Measurements from ENCODE around the gene MTIF3.
A peak's percentile ranks its signal among the peaks of the same experiment; 100 is the strongest.

Gene MTIF3, protein sequence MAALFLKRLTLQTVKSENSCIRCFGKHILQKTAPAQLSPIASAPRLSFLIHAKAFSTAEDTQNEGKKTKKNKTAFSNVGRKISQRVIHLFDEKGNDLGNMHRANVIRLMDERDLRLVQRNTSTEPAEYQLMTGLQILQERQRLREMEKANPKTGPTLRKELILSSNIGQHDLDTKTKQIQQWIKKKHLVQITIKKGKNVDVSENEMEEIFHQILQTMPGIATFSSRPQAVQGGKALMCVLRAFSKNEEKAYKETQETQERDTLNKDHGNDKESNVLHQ

DNA sequence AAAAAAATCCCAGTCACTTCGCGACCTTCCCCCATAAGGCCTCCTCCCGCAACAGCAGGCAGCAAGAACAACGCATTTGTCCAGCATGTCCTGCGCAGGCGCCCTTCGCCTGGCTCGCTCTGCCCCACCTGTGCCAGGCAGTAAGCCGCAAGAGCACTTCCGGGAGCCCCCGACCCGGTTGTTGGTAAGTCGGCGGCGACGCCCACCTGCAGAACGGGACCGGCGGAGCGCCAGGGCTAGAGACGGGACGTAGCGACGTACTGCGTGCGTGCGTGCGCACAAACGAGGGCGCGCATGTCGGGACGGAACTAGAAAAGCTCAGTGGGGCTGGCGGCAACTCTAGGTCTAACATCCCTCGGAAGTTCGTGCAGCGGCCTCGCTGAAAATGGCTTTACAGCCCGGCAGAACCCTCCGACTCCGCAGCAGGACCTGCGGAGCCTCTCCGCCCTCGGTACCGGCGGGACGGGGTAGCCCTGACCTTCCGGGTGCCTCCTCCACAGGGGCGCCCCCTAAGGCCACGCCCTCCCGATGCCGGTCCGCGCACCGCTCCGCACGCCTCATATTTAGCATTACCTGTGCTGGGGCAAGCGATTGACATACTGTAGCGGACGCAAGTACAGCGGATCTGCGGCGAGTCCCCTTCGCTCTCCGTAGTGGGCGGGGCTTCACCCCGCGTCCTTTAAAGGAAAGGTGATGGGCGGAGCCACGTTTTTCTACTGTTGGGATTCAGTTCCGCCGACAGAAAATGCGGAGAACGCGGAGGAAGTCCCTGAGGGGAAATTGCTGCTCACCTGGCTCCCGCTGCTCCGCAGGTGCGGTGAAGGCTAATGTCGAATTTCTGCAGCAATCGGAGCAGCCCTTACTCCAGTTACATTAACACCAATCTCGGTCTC lies at the start of gene MTIF3:
Gene MTIF3 (minus strand): TSS at position 629 of the 893 bp plus-strand sequence. CDS start 10,116 bp downstream, outside the sequence.
- DNase-seq (ENCODE audit: insufficient read length, low spot score): peak; percentile 59
- FAIRE-seq: peak; percentile 97

DNA sequence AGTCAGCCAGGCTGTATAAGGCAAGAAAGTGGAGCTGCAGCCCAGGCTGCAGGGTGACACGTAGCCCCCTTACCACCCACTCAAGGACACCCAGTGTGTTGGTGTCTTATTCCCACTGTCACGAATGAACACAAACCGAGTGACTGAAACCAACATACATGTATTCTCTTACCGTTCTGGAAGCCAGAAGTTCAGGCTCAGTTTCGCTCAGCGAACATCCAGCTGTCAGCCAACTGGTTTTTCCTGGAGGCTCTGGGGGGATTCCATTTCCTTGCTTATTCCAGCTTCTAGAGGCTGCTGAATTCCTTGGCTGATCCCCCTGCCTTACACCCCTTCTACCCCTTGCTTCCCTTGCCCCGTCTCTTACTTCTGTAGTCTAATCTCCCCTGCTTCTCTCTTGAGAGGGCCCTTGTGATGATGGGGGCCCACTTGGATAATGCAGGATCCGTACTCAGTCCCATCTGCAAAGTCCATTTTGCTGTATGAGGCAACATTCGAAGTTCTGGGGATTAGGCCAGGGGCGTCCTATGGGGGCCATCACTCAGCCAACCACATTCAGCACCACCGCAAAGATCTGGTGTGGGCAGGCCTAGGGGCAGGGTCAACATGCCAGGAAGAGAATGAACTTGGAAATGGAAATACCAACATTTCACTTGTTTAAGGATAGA lies 47.3 kb upstream of the MTIF3 start:
- no peak for DNase-seq (ENCODE audit: insufficient read length, low spot score)
- FAIRE-seq: no peak

DNA sequence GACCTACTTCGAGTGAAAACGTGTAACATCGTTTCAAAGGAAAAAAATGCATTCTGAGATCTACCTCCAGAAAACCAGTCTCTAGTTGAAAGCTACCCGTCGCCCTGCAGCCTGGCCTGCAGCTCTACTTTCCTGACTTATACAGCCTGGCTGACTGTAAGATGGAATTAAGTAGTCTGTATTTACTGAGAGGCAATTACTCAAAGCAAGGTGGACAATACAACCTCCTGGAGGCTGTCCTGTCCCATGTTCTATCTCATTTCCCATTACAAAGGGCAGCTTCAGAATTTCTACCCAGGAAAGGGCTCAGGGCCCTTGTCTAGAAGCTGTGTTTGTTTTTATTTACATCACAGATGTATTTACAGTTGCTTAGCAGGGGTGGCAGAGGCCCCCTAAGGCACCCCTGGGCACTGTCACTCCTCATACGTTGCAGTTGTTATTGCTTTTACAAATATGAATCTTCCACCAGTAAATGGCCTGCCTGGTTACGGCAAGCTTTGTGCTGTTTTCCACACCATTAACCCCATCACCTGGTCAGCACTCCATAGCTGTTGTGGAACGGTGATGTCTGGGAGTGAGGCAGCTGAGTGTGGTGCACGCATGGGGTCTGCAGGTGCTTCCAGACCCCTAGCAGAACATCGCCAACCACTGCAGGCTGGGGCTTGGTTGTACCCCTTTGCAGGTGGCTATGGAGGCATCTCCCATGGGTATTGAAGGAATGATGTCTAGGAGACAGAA lies 46.3 kb upstream of the MTIF3 start:
- DNase-seq (ENCODE audit: insufficient read length, low spot score): no peak
- no peak for FAIRE-seq

DNA sequence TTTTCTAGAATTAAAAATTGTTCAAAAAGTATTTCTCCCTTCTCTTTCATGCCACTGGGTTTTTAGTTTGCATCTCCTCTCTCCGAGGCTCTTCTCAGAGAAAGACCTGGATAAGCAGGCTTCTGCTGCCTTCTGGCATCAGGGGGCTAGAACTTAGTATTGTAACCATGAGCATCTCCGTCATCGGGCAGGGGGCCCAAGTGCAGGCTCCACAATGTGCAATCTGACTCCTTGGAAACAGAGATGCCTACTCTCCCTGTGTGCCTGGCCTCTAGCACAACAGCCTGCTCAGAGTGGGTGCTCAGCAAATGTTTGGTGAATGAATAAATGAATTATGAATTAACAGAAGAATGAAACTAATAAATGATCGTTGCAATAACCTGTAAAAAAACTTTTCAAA lies 45.6 kb upstream of the MTIF3 start:
- FAIRE-seq: no peak
- DNase-seq (ENCODE audit: insufficient read length, low spot score): no peak

DNA sequence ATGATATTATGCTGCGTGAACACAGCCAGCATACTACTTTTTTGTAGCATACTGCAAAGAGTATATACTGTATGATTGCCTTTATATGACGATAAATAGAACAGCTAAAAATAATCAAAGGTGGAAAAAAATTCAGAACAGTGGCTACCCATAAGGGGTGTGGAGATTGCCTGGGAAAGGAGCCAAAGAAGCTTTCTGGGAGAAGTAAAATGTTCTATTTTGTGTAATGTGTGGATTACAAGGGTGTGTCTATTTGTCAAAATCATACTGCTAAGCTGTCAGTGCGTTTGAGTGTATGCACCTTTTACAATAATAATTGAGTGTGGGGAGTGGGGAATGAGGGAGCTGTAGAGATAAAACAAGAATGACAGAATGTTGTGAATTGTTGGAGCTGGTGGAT lies 45.2 kb upstream of the MTIF3 start:
- no peak for DNase-seq (ENCODE audit: insufficient read length, low spot score)

DNA sequence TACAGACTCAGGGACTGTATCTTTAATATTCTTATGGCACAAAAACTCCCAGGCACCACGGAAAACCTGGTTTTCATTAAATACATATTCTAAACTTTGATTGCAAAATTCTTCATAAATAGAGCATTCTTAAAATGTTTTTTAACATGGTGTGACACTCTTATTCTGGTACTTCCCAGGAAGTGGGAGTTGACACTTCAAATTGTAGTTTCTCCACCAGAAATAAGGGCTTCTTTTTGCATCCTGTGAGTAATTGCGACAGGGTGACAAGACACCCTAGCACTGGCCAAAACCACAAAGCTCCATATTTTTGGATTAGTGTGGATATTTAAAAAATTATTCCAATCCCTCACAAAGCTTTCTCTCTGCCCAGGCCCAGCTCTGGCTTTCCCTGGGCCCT lies 43.6 kb upstream of the MTIF3 start:
- FAIRE-seq: no peak
- no peak for DNase-seq (ENCODE audit: insufficient read length, low spot score)

More for the DNA sequence above, 45.2 kb upstream of the MTIF3 start:
- FAIRE-seq: no peak

DNA sequence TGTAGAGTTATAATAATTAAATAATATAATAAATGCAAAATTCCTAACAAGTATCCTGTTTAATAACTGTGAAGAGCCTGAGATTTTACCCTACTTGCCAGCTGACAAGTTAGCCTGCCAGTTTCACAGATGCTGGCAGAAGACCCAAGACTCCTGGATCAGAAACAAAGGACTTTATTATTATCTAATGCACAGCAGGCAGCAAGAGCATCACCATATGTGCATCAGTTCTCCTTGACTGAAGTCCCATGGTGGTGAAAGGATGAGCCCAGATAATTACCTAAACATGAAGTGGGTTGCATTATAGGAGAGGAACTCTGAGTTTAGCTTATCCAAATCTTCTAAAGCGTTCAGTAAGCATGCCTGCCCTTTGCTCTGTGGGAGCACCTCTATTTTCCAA lies 39.1 kb upstream of the MTIF3 start:
- DNase-seq (ENCODE audit: insufficient read length, low spot score): no peak
- no peak for FAIRE-seq

DNA sequence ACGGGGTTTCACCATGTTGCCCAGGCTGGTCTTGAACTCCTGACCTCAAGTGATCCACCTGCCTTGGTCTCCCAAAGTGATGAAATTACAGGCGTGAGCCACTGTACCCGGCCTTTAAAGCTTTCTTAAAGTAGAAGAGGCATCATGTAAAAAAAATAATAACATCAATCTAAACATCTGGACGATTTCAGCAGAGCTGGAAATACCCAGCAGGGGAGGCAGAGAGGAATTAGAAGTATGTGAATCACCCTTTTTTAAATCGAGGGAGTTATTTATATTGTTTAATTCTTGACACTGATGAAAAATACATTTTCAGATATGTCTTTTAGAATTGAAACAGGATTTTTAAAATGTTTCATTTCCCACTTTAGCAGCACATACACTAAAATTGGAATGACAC lies 37.4 kb upstream of the MTIF3 start:
- no peak for DNase-seq (ENCODE audit: insufficient read length, low spot score)
- no peak for FAIRE-seq

DNA sequence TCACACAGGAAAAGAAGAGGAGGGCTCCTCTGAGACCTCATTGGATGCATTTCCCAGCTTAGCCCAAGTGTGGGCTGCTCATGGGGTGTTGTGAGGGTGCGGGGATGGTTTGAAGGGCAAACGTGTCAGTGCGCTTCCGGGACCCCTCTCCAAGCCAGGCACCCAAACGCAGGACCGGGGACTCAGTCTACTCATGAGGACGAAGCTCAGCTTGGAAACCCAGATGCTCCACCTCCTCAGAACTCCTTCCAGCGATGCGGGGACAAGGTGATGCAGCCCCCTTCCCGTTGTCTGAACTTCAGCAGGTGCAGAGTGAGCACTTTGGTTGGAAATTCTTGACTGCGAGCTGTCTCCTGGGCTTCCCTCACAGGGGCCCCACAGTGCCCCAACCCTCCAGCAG lies 33.1 kb upstream of the MTIF3 start:
- DNase-seq (ENCODE audit: insufficient read length, low spot score) (no peak), FAIRE-seq (no peak)

DNA sequence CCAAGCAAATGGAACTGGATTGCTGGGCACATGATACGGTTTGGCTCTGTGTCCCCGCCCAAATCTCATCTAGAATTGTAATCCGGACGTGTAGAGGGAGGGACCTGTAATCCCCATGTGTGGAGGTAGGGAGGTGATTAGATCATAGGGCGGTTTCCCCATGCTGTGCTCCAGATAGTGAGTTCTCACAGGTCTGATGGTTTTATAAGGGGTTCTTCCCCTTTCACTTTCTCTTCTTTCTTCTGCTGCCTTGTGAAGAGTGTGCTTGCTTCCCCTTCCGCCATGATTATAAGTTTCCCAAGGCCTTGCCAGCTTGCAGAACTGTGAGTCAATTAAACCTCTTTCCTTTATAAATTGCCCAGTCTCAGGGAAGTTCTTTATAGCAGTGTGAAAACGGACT lies 32.6 kb upstream of the MTIF3 start:
- peak; percentile 95 for FAIRE-seq

DNA sequence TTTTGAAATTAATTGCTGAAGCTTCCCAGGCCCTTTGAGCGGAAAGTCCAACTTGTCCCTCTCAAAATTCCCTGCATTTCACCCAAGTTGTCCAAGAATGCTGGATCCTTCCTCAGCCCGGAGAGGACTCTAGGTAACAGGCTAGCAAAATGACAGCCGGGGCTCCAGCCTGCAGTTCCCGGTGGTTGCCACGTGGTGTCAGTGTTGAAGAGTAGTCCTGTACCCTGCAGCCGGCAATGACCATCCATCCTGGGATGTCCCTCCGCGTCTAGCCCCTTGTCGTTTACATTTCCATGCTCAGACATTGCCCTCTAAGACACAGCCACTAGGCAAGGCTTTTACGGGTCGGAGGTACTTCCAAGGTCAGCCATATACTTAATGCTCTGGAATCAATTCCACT lies 31.4 kb upstream of the MTIF3 start:
- DNase-seq (ENCODE audit: insufficient read length, low spot score) (no peak), FAIRE-seq (no peak)

More for the DNA sequence above, 32.6 kb upstream of the MTIF3 start:
- peak; percentile 16 for DNase-seq (ENCODE audit: insufficient read length, low spot score)

DNA sequence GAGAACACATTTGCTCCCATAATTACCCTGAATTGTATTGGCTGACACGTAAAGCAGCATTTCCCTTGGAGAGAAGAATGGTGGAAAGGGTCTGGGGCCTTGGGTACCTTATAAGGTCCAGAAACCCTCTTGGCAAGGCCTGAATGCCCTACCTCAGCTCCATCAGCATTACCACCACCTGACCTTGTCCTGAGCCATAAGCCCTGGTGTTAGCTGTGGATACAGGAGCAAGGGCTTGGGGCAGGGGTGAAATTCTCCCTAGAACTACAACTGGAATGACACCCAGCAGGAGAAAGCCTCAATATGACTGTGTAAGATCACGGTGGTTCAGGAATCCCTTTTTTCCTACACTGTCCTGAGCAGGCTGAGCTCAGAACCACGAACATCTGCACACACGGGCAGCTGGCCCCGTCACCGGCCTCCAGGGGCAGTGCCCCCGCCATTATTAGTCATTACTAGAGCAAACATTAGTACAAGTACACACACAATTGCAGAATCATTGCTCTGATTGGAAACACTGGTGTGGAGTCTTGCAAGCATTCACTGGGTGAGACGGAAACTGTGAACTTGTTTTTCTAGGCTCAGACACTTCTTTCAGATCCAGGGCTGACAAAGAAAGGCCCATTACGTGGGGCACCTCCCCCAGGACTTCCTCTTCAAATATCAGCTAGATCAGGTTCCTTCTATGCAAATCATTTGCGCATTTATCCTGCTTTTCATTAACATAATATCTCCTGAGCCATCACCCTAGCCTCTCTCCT lies 26.8 kb upstream of the MTIF3 start:
- peak; percentile 55 for FAIRE-seq
- peak; percentile 21 for DNase-seq (ENCODE audit: insufficient read length, low spot score)

DNA sequence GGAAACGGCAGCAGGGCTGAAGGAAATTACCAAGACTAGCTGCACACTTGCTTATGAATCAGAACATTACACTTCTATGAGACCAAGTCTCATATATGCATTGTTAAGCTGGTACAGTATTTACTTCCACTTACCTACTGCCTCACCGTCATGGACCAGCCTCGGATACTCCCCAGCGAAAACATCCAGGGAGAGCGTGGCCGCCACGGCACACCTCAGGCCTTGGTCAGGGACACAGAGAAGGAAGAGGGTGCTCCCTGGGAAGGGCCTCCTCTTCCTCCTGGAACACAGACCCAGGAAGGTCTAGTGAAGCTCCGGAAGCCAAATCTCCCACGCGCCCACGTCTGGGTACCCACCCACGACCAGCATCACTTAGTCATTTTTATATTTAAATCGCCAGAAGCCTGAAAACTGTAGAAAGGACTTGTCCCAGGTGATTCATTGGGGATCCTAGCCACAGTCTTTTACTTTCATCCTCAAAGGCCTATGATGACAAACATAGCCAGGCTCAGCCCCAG lies 24.4 kb upstream of the MTIF3 start:
- no peak for FAIRE-seq
- no peak for DNase-seq (ENCODE audit: insufficient read length, low spot score)

DNA sequence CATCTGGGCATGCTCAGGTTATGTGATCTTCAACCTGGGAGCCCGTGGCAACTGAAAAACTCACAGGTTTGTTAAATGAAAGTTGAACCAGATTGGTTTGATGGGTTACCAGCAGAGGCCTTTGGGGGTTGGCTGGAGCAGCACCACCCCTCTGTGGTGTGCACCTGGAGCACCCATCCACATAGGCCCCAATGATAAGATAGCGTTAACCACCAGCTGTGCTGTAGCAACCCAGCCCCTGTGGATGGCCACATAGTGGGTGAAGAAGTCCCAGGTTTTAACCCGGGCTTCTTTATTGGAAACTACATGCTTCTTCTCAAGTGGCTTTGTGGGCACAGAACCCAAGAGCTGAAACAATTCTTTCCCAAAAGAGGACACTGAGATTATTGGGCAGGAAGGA lies 22.6 kb upstream of the MTIF3 start:
- DNase-seq (ENCODE audit: insufficient read length, low spot score) (no peak), FAIRE-seq (no peak)

DNA sequence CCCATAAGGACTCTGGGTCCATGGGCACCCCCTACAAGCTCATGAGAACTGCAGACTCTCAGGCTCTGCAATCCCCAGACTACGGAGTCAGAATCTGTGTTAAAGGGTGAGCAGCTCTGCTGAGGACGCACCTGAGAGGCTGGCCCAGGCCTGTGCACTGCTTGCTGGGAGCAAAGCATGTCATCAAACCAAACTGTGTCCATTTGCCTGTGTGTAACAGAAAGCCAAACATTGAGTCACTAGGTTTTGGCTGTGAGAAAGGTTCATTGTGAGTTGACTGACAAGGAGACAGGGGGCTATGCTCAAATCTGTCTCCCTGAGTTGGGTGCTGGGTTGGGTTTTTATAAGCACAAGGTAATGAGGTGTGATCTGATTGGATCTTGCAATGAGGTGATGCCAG lies 22.1 kb upstream of the MTIF3 start:
- DNase-seq (ENCODE audit: insufficient read length, low spot score): no peak
- no peak for FAIRE-seq

DNA sequence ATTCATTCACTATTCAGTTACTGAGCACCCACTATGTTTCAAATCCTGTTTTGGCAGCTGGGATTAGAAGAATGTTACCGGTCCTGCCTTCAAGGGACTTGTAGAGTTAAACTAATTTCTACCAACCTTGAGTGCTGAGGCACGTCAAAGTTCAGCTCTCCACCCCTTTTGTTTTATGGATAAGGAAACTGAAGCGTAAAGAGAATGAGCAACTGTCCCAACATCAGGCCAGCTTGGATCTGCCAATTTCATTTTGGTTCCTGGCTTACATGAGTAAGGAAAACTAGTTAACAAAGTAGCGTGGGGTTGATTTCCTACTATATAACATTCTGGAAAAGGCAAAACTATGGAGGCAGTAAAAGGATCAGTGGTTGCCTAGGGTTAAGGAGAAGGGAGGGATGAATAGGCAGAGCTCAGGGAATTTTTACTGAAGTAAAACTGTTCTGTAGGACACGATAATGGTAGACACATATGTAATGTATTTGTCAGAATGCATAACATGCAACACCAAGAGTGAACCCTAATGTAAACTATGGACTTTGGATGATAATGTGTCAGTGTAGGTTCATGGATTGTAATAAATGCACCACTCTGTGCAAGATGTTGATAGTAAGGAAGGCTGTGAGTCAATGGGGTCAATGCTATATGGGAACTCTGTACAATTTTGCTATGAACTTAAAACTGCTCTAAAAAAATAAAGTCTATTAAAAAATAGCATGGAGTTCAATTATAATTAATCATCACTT lies 19.9 kb upstream of the MTIF3 start:
- no peak for FAIRE-seq
- DNase-seq (ENCODE audit: insufficient read length, low spot score): no peak

DNA sequence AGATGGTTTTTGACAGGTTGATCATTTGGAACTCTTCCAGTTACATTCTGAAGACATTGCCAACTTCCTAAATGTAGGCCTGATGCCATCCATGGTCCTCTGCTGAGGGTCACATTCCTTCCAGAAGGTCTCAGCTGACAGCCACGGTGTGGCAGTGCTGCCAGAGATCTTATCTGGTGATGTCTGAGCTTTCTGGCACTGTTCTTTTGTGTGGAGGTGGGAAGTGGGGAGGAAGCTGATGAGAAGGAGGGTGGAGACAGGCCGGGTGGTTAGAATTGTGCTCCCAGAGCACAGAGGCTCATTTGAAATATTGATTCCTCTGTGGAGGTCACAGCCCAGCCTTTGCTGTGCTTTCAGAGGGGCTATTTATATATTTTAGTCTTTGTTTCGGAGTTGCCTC lies 16.1 kb upstream of the MTIF3 start:
- DNase-seq (ENCODE audit: insufficient read length, low spot score) (no peak), FAIRE-seq (no peak)

DNA sequence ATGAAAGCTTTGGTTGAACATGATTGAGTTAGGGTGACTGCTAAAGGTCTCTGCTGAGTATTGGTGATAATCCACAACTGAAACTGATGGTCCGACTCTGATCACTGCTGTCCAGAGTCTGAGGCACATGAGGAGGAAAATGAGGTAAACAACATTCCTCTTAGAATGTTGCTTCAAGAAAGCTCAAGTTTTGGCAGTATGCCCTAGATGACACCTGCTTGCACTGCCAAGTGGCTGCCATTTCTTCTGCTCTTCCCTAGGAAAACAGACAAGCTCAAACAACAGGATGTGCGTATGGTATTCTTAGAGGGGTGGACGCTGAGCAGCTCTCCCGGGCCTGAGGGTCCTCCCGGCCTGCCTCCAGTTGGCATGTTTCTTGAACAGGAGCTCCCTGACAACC lies 15.2 kb upstream of the MTIF3 start:
- FAIRE-seq: no peak

DNA sequence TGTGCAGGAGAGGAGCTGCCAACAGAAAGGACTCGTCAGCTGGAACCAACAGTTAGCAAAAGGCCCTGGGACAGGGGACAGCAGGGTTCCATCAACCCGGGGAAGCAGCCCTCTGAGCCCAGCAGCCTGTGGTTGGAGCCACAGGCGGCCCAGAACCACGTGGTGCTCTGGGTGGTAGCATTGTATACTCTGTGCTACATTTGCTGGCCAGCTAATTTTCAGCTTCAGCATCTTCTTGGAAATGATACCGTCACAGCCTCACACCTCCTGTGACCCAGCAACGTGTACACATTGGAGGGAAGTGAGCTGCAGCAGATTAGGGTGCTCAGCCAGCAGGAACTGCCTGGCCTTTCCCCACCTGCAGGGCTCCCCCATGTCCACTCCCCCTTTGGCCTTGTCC lies 13.1 kb upstream of the MTIF3 start:
- DNase-seq (ENCODE audit: insufficient read length, low spot score) (no peak), FAIRE-seq (no peak)

More for the DNA sequence above, 15.2 kb upstream of the MTIF3 start:
- no peak for DNase-seq (ENCODE audit: insufficient read length, low spot score)

All from GM19239 (cell line).